HL-60 (cell line): Measurements from ENCODE around the gene PGAP3.
"Not testable (repeated sequence)": the region's sequence is repeated elsewhere in the genome, so short reads cannot be mapped to it uniquely, and the experiment has no call there.

Source experiments
- DNase-seq, 2 experiments: peaks; one replicate each; pipeline ENCODE4 v3.0.0-alpha.2; 2010 to 2020; ENCODE audit warnings: low read depth in 1 of 2, low spot score in 1 of 2
- H3K27ac ChIP-seq: fragments of 250-450 bp; sonication (Bioruptor Pico); replicated peaks from 2 replicates; pipeline ENCODE4 v1.5.1; 2020; ENCODE audit warnings: mild to moderate bottlenecking, moderate library complexity
- H3K27me3 ChIP-seq: fragments of 250-450 bp; sonication (Bioruptor Pico); 2 replicates; pipeline ENCODE4 v1.5.1; 2021; ENCODE audit warnings: mild to moderate bottlenecking, moderate library complexity; ENCODE audit not compliant: insufficient read depth, poor library complexity, severe bottlenecking
- H3K4me3 ChIP-seq: replicated peaks from 2 replicates; pipeline ENCODE4 v1.5.1; 2011; ENCODE audit warnings: mild to moderate bottlenecking, control low read depth, low read length; ENCODE audit not compliant: insufficient read depth
- GABPA ChIP-seq: IDR thresholded peaks from 2 replicates; pipeline ENCODE4 v1.6.1; 2012; ENCODE audit warnings: low read depth
- POLR2AphosphoS5 ChIP-seq: IDR thresholded peaks from 2 replicates; pipeline ENCODE4 v1.6.1; 2012; ENCODE audit warnings: low read depth
- SPI1 ChIP-seq: IDR thresholded peaks from 2 replicates; pipeline ENCODE4 v1.6.1; 2012; ENCODE audit warnings: low read depth, mild to moderate bottlenecking, borderline replicate concordance
- TF ChIP-seq, protein P1 (sequence below): IDR thresholded peaks from 2 replicates; pipeline ENCODE4 v1.6.1; 2012; ENCODE audit warnings: low read depth; ENCODE audit not compliant: insufficient replicate concordance
- TF ChIP-seq, protein P2 (sequence below): IDR thresholded peaks from one replicate; pipeline ENCODE4 v1.5.1; 2011; ENCODE audit warnings: low read length, control low read depth, inconsistent platforms; ENCODE audit not compliant: insufficient read depth

PGAP3 gene

DNA sequence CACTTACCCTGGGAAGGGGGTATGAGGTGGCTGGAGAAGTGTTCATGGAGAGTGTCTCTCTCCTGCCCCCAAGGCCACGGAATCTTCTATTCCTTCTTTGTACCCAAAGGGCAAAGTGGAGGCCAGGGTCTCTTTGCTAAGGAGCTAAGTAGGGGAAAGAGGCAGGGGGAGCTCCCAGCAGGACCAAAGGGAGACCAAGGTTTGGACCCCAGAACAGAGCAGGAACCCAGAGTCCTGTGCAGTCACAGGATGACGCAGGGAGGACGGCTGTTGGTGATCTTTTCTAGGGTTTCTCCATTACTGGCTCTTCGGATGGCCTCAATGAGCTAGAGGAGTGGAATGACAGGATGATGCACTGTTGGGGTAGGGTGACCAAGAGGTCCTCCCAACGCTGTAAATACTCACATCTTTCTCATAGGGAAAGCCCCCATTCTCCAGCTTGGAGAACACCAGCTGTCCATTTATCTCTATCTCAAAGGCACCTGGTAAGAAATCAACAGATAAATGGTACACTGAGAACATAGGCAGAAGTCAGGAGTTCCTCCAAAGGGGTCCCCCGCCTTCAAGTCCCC is 41.5 kb upstream of the PGAP3 start:
- no peaks in the 10 kb centered on the region for H3K27me3 ChIP-seq
- no peak overlapping the region for H3K27ac ChIP-seq
- TF ChIP-seq, protein P1, sequence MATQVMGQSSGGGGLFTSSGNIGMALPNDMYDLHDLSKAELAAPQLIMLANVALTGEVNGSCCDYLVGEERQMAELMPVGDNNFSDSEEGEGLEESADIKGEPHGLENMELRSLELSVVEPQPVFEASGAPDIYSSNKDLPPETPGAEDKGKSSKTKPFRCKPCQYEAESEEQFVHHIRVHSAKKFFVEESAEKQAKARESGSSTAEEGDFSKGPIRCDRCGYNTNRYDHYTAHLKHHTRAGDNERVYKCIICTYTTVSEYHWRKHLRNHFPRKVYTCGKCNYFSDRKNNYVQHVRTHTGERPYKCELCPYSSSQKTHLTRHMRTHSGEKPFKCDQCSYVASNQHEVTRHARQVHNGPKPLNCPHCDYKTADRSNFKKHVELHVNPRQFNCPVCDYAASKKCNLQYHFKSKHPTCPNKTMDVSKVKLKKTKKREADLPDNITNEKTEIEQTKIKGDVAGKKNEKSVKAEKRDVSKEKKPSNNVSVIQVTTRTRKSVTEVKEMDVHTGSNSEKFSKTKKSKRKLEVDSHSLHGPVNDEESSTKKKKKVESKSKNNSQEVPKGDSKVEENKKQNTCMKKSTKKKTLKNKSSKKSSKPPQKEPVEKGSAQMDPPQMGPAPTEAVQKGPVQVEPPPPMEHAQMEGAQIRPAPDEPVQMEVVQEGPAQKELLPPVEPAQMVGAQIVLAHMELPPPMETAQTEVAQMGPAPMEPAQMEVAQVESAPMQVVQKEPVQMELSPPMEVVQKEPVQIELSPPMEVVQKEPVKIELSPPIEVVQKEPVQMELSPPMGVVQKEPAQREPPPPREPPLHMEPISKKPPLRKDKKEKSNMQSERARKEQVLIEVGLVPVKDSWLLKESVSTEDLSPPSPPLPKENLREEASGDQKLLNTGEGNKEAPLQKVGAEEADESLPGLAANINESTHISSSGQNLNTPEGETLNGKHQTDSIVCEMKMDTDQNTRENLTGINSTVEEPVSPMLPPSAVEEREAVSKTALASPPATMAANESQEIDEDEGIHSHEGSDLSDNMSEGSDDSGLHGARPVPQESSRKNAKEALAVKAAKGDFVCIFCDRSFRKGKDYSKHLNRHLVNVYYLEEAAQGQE, result no peak
- TF ChIP-seq, protein P2, sequence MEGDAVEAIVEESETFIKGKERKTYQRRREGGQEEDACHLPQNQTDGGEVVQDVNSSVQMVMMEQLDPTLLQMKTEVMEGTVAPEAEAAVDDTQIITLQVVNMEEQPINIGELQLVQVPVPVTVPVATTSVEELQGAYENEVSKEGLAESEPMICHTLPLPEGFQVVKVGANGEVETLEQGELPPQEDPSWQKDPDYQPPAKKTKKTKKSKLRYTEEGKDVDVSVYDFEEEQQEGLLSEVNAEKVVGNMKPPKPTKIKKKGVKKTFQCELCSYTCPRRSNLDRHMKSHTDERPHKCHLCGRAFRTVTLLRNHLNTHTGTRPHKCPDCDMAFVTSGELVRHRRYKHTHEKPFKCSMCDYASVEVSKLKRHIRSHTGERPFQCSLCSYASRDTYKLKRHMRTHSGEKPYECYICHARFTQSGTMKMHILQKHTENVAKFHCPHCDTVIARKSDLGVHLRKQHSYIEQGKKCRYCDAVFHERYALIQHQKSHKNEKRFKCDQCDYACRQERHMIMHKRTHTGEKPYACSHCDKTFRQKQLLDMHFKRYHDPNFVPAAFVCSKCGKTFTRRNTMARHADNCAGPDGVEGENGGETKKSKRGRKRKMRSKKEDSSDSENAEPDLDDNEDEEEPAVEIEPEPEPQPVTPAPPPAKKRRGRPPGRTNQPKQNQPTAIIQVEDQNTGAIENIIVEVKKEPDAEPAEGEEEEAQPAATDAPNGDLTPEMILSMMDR, result no peak
- TF ChIP-seq POLR2AphosphoS5, result no peak
- TF ChIP-seq SPI1, result no peak
- TF ChIP-seq GABPA, result no peak
- no peak for DNase-seq
- peak overlapping the region; percentile 65 for H3K4me3 ChIP-seq

DNA sequence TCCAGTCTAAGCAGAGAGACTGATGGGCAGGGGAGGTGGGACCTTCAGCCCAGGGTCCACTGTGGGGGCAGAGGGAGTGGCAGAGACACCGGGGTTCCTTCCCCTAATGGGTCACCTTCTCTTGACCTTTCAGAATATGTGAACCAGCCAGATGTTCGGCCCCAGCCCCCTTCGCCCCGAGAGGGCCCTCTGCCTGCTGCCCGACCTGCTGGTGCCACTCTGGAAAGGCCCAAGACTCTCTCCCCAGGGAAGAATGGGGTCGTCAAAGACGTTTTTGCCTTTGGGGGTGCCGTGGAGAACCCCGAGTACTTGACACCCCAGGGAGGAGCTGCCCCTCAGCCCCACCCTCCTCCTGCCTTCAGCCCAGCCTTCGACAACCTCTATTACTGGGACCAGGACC is 39.7 kb upstream of the PGAP3 start:
- no peak for DNase-seq
- Histone ChIP-seq H3K27me3 (no peaks in the 10 kb centered on the region), H3K27ac (no peak overlapping the region), H3K4me3 (no peak overlapping the region)
- no peak for TF ChIP-seq GABPA

DNA sequence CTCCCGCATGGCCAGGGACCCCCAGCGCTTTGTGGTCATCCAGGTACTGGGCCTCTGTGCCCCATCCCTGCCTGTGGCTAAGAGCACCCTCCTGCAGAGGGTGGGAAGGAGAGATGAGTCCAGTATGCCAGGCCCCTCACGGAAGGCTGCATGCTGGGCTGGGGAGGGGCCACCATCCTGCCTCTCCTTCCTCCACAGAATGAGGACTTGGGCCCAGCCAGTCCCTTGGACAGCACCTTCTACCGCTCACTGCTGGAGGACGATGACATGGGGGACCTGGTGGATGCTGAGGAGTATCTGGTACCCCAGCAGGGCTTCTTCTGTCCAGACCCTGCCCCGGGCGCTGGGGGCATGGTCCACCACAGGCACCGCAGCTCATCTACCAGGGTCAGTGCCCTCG is 38.8 kb upstream of the PGAP3 start:
- no peak overlapping the region for H3K4me3 ChIP-seq
- H3K27ac ChIP-seq, result no peak overlapping the region
- TF ChIP-seq, protein P1, result no peak
- TF ChIP-seq GABPA, result no peak
- TF ChIP-seq POLR2AphosphoS5, result no peak
- TF ChIP-seq, protein P2, result no peak
- TF ChIP-seq SPI1, result no peak
- H3K27me3 ChIP-seq, result no peaks in the 10 kb centered on the region
- DNase-seq, result no peak

DNA sequence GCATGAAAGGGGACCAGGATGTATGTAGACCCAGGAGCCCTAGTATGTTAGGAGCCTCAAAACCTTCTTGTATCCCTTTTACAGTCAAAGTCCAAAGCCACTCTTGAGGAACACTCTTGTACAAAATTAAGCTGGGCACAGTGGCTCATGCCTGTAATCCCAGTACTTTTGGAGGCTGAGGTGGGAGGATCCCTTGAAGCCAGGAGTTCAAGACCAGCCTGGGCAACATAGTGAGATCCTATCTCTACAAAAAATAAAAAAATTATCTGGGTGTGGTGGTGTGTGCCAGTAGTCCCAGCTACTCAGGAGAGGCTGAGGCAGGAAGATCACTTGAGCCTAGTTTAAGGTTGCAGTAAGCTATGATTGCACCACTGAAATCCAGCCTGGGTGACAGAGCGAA is 38.1 kb upstream of the PGAP3 start:
- not testable (repeated sequence) for DNase-seq, H3K27me3 ChIP-seq, H3K4me3 ChIP-seq, H3K27ac ChIP-seq

DNA sequence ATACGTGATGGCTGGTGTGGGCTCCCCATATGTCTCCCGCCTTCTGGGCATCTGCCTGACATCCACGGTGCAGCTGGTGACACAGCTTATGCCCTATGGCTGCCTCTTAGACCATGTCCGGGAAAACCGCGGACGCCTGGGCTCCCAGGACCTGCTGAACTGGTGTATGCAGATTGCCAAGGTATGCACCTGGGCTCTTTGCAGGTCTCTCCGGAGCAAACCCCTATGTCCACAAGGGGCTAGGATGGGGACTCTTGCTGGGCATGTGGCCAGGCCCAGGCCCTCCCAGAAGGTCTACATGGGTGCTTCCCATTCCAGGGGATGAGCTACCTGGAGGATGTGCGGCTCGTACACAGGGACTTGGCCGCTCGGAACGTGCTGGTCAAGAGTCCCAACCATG is 36.9 kb upstream of the PGAP3 start:
- Histone ChIP-seq H3K4me3 (no peak overlapping the region), H3K27me3 (no peaks in the 10 kb centered on the region), H3K27ac (no peak overlapping the region)
- DNase-seq, result no peak
- TF ChIP-seq GABPA (no peak), SPI1 (no peak), POLR2AphosphoS5 (no peak)
- TF ChIP-seq, protein P1, result no peak
- TF ChIP-seq, protein P2, result no peak
